Right cardiac atrium (tissue), 5 donors: Measurements from ENCODE around the gene MISP3. TPM values are rescaled to one million over a fixed set of nuclear protein-coding genes. Genes with fewer than 3 reads are reported as not detected.

Experiments used
- ATAC-seq, 2 donors: fragments of 200-7000 bp; cut with Tn5 transposase; one replicate each; pipeline versions ENCODE4 v1.8.0 to v1.9.1; 2020; ENCODE audit warnings: moderate library complexity in 2 of 2, mild to moderate bottlenecking in 1 of 2
- DNase-seq, 3 donors: peaks; one replicate each; pipeline ENCODE4 v3.0.0-alpha.2; 2020
- H3K27ac ChIP-seq: one replicate; pipeline ENCODE4 v1.5.1; 2013; ENCODE audit warnings: mild to moderate bottlenecking, low read length, control low read depth, moderate library complexity
- H3K27me3 ChIP-seq: one replicate; pipeline ENCODE4 v1.6.1; 2013; ENCODE audit not compliant: control insufficient read depth, insufficient read depth
- H3K4me1 ChIP-seq: one replicate; pipeline ENCODE4 v1.6.1; 2013; ENCODE audit warnings: low read length; ENCODE audit not compliant: control insufficient read depth, insufficient read depth
- H3K4me3 ChIP-seq: one replicate; pipeline ENCODE4 v1.5.1; 2013; ENCODE audit warnings: low read length, control low read depth
- H3K9me3 ChIP-seq: one replicate; pipeline ENCODE4 v1.6.1; 2013; ENCODE audit warnings: low read length; ENCODE audit not compliant: control insufficient read depth
- WGBS: extraction: QIAGEN DNeasy Blood & Tissue Kit; methylation state at CpG from one replicate; pipeline ENCODE4 v1.1.7; 2013; 5-methylcytosine and 5-hydroxymethylcytosine counted together
- intact Hi-C, 4 donors: fragments of 100-400 bp; cut with DNase I; formaldehyde crosslinking; loops; one replicate each; pipeline versions ENCODE4 v1.11.0 to v1.14.0; 2022 to 2023
- polyA plus RNA-seq: library from polyadenylated mRNA; stranded (reverse); fragments of 200-250 nt; gene quantifications from one replicate; pipeline ENCODE4 v1.2.3, GENCODE V29; 2013
- total RNA-seq, 4 donors: library from RNA; stranded (reverse); fragmentation: NEBNext Ultra II Directional; extraction: Animal tissue kit (Norgen Biotek cat#: 25700); gene quantifications; one replicate each; pipeline ENCODE4 v1.2.1, GENCODE V29; 2021
- donor health status: healthy with polysubstance abuse.
- donor health status: DM: no; HTN: yes; CAD: no.
- donor health status: DM: no; HTN: no; CAD: no.
- donor health status: DM: no; HTN: yes; CAD: no; lungs with severe emphysema.
- donor health status: DM: yes; HTN: yes; CAD: no.

Gene MISP3
- total and polyA plus RNA-seq, 5 donors = 6.4 to 11.1 (median 9.4) TPM

GRCh38 chr19:14054099-14054498 lies 18.5 kb upstream of the MISP3 start:
- Histone ChIP-seq H3K4me3 (no peak overlapping the region), H3K9me3 (no peaks in the 10 kb centered on the region), H3K27me3 (no peaks in the 10 kb centered on the region), H3K4me1 (no peaks in the 10 kb centered on the region), H3K27ac (no peak overlapping the region)
- DNase-seq = no peak
- WGBS = 79% methylated on average over 6 of the region's 6 CpGs
- intact Hi-C loops = no loop called here
- no peak for ATAC-seq

GRCh38 chr19:14054721-14055120 lies 17.9 kb upstream of the MISP3 start:
- H3K4me3 ChIP-seq = no peak overlapping the region
- 57% methylated on average over 11 of the region's 11 CpGs for WGBS
- intact Hi-C loops = no loop called here

GRCh38 chr19:14055396-14055795 lies 17.2 kb upstream of the MISP3 start:
- ATAC-seq (no peak), DNase-seq (no peak)
- intact Hi-C loops = no loop called here
- WGBS = 88% methylated on average over 3 of the region's 3 CpGs
- Histone ChIP-seq H3K4me3 (no peak overlapping the region), H3K27ac (no peak overlapping the region), H3K4me1 (no peaks in the 10 kb centered on the region), H3K27me3 (no peaks in the 10 kb centered on the region), H3K9me3 (no peaks in the 10 kb centered on the region)

More at GRCh38 chr19:14054721-14055120, 17.9 kb upstream of the MISP3 start:
- ATAC-seq (no peak), DNase-seq (no peak)
- Histone ChIP-seq H3K27ac (no peak overlapping the region), H3K9me3 (no peaks in the 10 kb centered on the region), H3K4me1 (no peaks in the 10 kb centered on the region), H3K27me3 (no peaks in the 10 kb centered on the region)

GRCh38 chr19:14056069-14056666 lies 16.4 kb upstream of the MISP3 start:
- Histone ChIP-seq H3K27ac (no peak overlapping the region), H3K4me1 (no peaks in the 10 kb centered on the region), H3K27me3 (no peaks in the 10 kb centered on the region), H3K9me3 (no peaks in the 10 kb centered on the region), H3K4me3 (no peak overlapping the region)
- ATAC-seq (no peak), DNase-seq (no peak)
- 94% methylated on average over 10 of the region's 10 CpGs for WGBS
- intact Hi-C loops = no loop called here

- Histone ChIP-seq H3K9me3 (no peaks in the 10 kb centered on the region), H3K27me3 (no peaks in the 10 kb centered on the region), H3K4me3 (peak overlapping the region; percentile 53), H3K27ac (no peak overlapping the region), H3K4me1 (no peaks in the 10 kb centered on the region)
- DNase-seq (no peak), ATAC-seq (no peak)
- intact Hi-C loops = no loop called here
- 25% methylated on average over 19 of the region's 19 CpGs for WGBS
Observed at GRCh38 chr19:14056741-14057356, 15.7 kb upstream of the MISP3 start.

- Histone ChIP-seq H3K27ac (no peak overlapping the region), H3K9me3 (no peaks in the 10 kb centered on the region), H3K4me3 (no peak overlapping the region), H3K4me1 (no peaks in the 10 kb centered on the region), H3K27me3 (no peaks in the 10 kb centered on the region)
- ATAC-seq (no peak), DNase-seq (no peak)
- 23% methylated on average over 17 of the region's 17 CpGs for WGBS
- intact Hi-C loops = no loop called here
Observed at GRCh38 chr19:14058182-14059092, 14.1 kb upstream of the MISP3 start.

- Histone ChIP-seq H3K4me1 (no peaks in the 10 kb centered on the region), H3K27ac (no peak overlapping the region), H3K27me3 (no peaks in the 10 kb centered on the region), H3K4me3 (no peak overlapping the region), H3K9me3 (no peaks in the 10 kb centered on the region)
- ATAC-seq (peak in 1 of 2 donors; percentile 14), DNase-seq (peak in 1 of 3 donors; percentile 63)
- WGBS = 18% methylated on average over 15 of the region's 15 CpGs
- intact Hi-C loops = no loop called here
Observed at GRCh38 chr19:14059093-14059480, 13.5 kb upstream of the MISP3 start.

- intact Hi-C loops = no loop called here
- DNase-seq (no peak), ATAC-seq (no peak)
- Histone ChIP-seq H3K4me3 (no peak overlapping the region), H3K27me3 (no peaks in the 10 kb centered on the region), H3K9me3 (no peaks in the 10 kb centered on the region), H3K4me1 (no peaks in the 10 kb centered on the region), H3K27ac (no peak overlapping the region)
- WGBS = 48% methylated on average over 8 of the region's 8 CpGs
Observed at GRCh38 chr19:14059652-14060155, 12.9 kb upstream of the MISP3 start.

- DNase-seq (no peak), ATAC-seq (no peak)
- 44% methylated on average over 9 of the region's 9 CpGs for WGBS
- Histone ChIP-seq H3K4me1 (no peaks in the 10 kb centered on the region), H3K27me3 (no peaks in the 10 kb centered on the region), H3K4me3 (no peak overlapping the region), H3K27ac (no peak overlapping the region), H3K9me3 (no peaks in the 10 kb centered on the region)
- intact Hi-C loops = no loop called here
Observed at GRCh38 chr19:14061081-14061749, 11.4 kb upstream of the MISP3 start.

- H3K27me3 ChIP-seq = no peaks in the 10 kb centered on the region
- WGBS = 66% methylated on average over 19 of the region's 19 CpGs
Observed at GRCh38 chr19:14061751-14062557, 10.6 kb upstream of the MISP3 start, which contains the start of gene PALM3. TSS of gene PALM3 (minus strand) at chr19:14062076. CDS start at chr19:14061980, 96 bp downstream.

More at GRCh38 chr19:14061751-14062557, 10.6 kb upstream of the MISP3 start, which contains the start of gene PALM3:
- ATAC-seq (no peak), DNase-seq (no peak)
- Histone ChIP-seq H3K4me3 (no peak within 1 kb of the TSS), H3K27ac (no peak within 1 kb of the TSS), H3K9me3 (no peaks in the 10 kb centered on the region), H3K4me1 (no peaks in the 10 kb centered on the region)
- intact Hi-C loops = no loop called here
